GM12878 (cell line): ENCODE measurements around the gene PPP1R37. TPM values are rescaled to one million over a fixed set of nuclear protein-coding genes. Genes with fewer than 3 reads are reported as not detected.

Experiments
- ATAC-seq: fragments of 200-7000 bp; cut with Tn5 transposase; 3 replicates; pipeline ENCODE4 v1.9.1; 2020; ENCODE audit warnings: mild to moderate bottlenecking, moderate library complexity
- BruUV-seq: library from RNA; stranded (reverse); fragments of 400-500 nt; replicated peaks from 2 replicates; lab custom pipeline; 2021; lab: Mats Ljungman, UMichigan
- CTCF ChIA-PET: fragments of 300-600 bp; sonication (Branson Sonifier 250); formaldehyde crosslinking; extraction: SDS; loops from one replicate; lab custom pipeline; 2021; ENCODE audit warnings: inconsistent platforms; lab: Yijun Ruan, JAX
- POLR2A ChIA-PET: fragments of 350-600 bp; formaldehyde crosslinking; extraction: SDS; loops from one replicate; lab custom pipeline; 2021; ENCODE audit warnings: inconsistent platforms; lab: Charles Lee
- RAD21 ChIA-PET: fragments of 300-600 bp; sonication (Branson Sonifier 250); formaldehyde crosslinking; loops from one replicate; lab custom pipeline; 2023; ENCODE audit warnings: antibody characterized with exemption; ENCODE audit not compliant: unreplicated experiment; lab: Charles Lee
- SMC1A ChIA-PET: fragments of 300-600 bp; sonication (Branson Sonifier 250); formaldehyde crosslinking; loops from one replicate; lab custom pipeline; 2023; ENCODE audit not compliant: unreplicated experiment, uncharacterized antibody; lab: Charles Lee
- DNase-seq: peaks from one replicate; pipeline ENCODE4 v3.0.0-alpha.2; 2011; ENCODE audit warnings: low read depth, low spot score
- FAIRE-seq: peaks from 3 replicates; lab custom pipeline; 2011; peaks lifted over from hg19 to GRCh38; lab: Jason Lieb, UNC
- H2AFZ ChIP-seq: 2 replicates; pipeline ENCODE4 v1.6.0; 2011; ENCODE audit warnings: low read depth, low read length, control low read depth; ENCODE audit not compliant: control insufficient read depth
- H3K27ac ChIP-seq: 2 replicates; pipeline ENCODE4 v1.5.1; 2011; ENCODE audit warnings: control low read depth; ENCODE audit not compliant: control insufficient read depth, insufficient read depth
- H3K27me3 ChIP-seq, 2 experiments: replicated peaks in 1 of 2; 2 replicates each; pipeline versions ENCODE4 v1.6.0 to v1.6.1; 2011; ENCODE audit warnings: low read length in 1 of 2; ENCODE audit not compliant: control insufficient read depth in 2 of 2, insufficient read depth in 2 of 2
- H3K36me3 ChIP-seq, 2 experiments: 2 replicates each; pipeline ENCODE4 v1.5.1; 2011; ENCODE audit warnings: low read length in 1 of 2; ENCODE audit not compliant: control insufficient read depth in 2 of 2, insufficient read depth in 2 of 2
- H3K4me1 ChIP-seq: 2 replicates; pipeline ENCODE4 v1.6.1; 2011; ENCODE audit warnings: mild to moderate bottlenecking, low read length, moderate library complexity, mixed read lengths; ENCODE audit not compliant: control insufficient read depth, insufficient read depth
- H3K4me2 ChIP-seq: 2 replicates; pipeline ENCODE4 v1.6.0; 2011; ENCODE audit warnings: control low read depth; ENCODE audit not compliant: control insufficient read depth, insufficient read depth
- H3K4me3 ChIP-seq: fragments of 200-600 bp; sonication (generic); 2 replicates; pipeline ENCODE4 v1.5.1; 2016
- H3K79me2 ChIP-seq: 2 replicates; pipeline ENCODE4 v1.6.0; 2011; ENCODE audit warnings: low read length; ENCODE audit not compliant: control insufficient read depth, insufficient read depth
- H3K9ac ChIP-seq: 2 replicates; pipeline ENCODE4 v1.8.0; 2011; ENCODE audit warnings: low read length, control low read depth, mixed read lengths; ENCODE audit not compliant: control insufficient read depth, insufficient read depth
- H3K9me3 ChIP-seq: replicated peaks from 3 replicates; pipeline ENCODE4 v1.5.1; 2011; ENCODE audit warnings: mild to moderate bottlenecking, low read length; ENCODE audit not compliant: control insufficient read depth, insufficient read depth
- H4K20me1 ChIP-seq: 2 replicates; pipeline ENCODE4 v1.6.0; 2011; ENCODE audit not compliant: control insufficient read depth, insufficient read depth
- HDAC6 ChIP-seq: fragments of 200-600 bp; sonication (generic); IDR thresholded peaks from one replicate; pipeline ENCODE4 v1.8.0; 2017; ENCODE audit warnings: antibody characterized with exemption; ENCODE audit not compliant: unreplicated experiment
- PML ChIP-seq: IDR thresholded peaks from 2 replicates; pipeline ENCODE4 v1.6.1; 2012; ENCODE audit warnings: low read length, inconsistent platforms
- TAF1 ChIP-seq: IDR thresholded peaks from 2 replicates; pipeline ENCODE4 v1.6.1; 2011; ENCODE audit warnings: mild to moderate bottlenecking, low read depth, low read length, borderline replicate concordance
- YBX1 ChIP-seq: fragments of 450-650 bp; IDR thresholded peaks from 2 replicates; pipeline ENCODE4 v1.6.1; 2016; ENCODE audit warnings: antibody characterized with exemption
- WGBS: methylation state at CpG from one replicate; pipeline ENCODE4 v1.1.6; 2016; ENCODE audit warnings: low lambda C conversion rate; ENCODE audit not compliant: insufficient replicate concordance, insufficient coverage; ENCODE audit errors: missing lambda C conversion rate; 5-methylcytosine and 5-hydroxymethylcytosine counted together
- in situ Hi-C: fragments of 300-500 bp; cut with MboI; formaldehyde crosslinking; loops from 9 replicates; pipeline ENCODE4 v1.14.3; 2018; ENCODE audit warnings: mixed read lengths
- intact Hi-C: fragments of 100-400 bp; cut with micrococcal nuclease; formaldehyde crosslinking; loops from one replicate; pipeline ENCODE4 v1.14.2; 2022; ENCODE audit not compliant: unreplicated experiment
- polyA plus RNA-seq, 11 experiments: library from polyadenylated mRNA; depleted of rRNA in 4 of 11; unstranded in 6 of 11; stranded (reverse) in 5 of 11; fragments of >200 nt; fragmentation: Nextera tagmentation in 4 of 11; fragmentation: Illumina TruSeq in 1 of 11; extraction: Ambion mirVana in 4 of 11; extraction: Trizol in 1 of 11; gene quantifications; 1 replicate in 1 of 11; 2 replicates in 10 of 11; pipeline versions ENCODE4 v1.2.1 to v1.2.3, GENCODE V29; 2011 to 2016; ENCODE audit warnings: inconsistent platforms in 2 of 11, missing spikeins in 2 of 11, low read depth in 1 of 11
- total RNA-seq, 4 experiments: library from RNA; depleted of rRNA in 3 of 4; stranded (reverse); fragments of >200 nt in 3 of 4; fragmentation: Illumina TruSeq in 1 of 4; extraction: Trizol in 1 of 4; gene quantifications; 2 replicates each; pipeline versions ENCODE4 v1.2.1 to v1.2.3, GENCODE V29; 2013 to 2021
- TF ChIP-seq, protein P1 (sequence below): fragments of 450-650 bp; IDR thresholded peaks from 2 replicates; pipeline ENCODE4 v1.6.1; 2016; ENCODE audit warnings: mild to moderate bottlenecking
- TF ChIP-seq, protein P2 (sequence below): fragments of 450-650 bp; IDR thresholded peaks from 2 replicates; pipeline ENCODE4 v1.6.1; 2017; ENCODE audit warnings: mild to moderate bottlenecking

PPP1R37 gene
- total and polyA plus RNA-seq, 10 of the 15 experiments (the other 5 are each of a cell fraction or from before 2014, with no cell fraction given), result 0.09 to 21.3 (median 5.1) TPM; not detected in 1

DNA sequence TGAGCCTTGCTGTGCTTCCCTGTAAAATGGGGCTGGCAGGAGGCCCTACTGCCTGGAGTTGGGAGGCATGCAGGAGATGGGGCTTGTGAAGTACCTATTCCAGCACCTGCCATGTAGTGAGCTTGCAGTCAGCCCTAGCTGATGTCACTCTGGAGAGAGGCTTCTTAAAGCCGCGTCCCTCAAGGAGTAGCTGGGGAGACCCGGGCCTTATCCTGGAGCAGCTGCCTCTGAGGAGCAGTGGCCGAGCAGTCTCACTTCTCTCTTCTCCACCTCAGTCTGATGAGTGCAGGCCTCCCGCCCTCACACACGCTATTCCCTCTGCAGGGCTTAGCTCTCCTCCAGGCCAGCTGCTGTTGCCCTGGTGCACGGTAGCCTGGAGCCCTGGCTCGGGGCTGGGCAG is 36.1 kb upstream of the PPP1R37 start (continued):
- TF ChIP-seq, protein P1, sequence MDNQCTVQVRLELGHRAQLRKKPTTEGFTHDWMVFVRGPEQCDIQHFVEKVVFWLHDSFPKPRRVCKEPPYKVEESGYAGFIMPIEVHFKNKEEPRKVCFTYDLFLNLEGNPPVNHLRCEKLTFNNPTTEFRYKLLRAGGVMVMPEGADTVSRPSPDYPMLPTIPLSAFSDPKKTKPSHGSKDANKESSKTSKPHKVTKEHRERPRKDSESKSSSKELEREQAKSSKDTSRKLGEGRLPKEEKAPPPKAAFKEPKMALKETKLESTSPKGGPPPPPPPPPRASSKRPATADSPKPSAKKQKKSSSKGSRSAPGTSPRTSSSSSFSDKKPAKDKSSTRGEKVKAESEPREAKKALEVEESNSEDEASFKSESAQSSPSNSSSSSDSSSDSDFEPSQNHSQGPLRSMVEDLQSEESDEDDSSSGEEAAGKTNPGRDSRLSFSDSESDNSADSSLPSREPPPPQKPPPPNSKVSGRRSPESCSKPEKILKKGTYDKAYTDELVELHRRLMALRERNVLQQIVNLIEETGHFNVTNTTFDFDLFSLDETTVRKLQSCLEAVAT, result no peak
- TF ChIP-seq PML, result no peak
- TF ChIP-seq YBX1, result no peak
- TF ChIP-seq HDAC6, result no peak
- no peak for TF ChIP-seq TAF1
- TF ChIP-seq, all 136 proteins: peak for 0

DNA sequence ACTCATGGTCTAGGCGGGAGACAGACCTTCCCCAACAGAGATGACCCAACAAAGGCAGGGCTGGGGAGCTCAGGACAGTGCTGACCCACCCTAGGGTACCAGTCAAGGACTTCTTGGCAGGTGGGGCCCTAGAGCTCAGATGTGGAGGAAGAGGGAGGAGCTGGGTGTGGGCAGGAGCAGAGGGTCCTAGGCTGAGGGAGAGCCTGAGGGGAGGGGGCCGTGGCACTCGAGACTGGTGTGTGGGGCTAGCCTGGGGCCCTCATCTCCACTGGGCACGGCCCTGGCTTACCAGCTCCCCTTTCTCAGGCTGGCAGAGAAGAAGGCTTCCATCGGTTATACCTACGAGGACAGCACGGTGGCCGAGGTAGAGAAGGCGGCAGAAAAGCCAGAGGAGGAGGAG is 35.5 kb upstream of the PPP1R37 start:
- ChIA-PET CTCF (interaction anchor here (0.5 to 5.3 kb wide), 4 partner anchors 41 to 148 kb away, joined by 3 to 70 read pairs (median 4); no protein-coding TSS in a partner anchor), POLR2A (interaction anchor here (0.6 kb wide), 1 partner anchor 148 kb away, joined by 8 read pairs; no protein-coding TSS in a partner anchor)
- no peak overlapping the region for H2AFZ ChIP-seq
- no peak overlapping the region for H3K9ac ChIP-seq
- no peak overlapping the region for H3K4me3 ChIP-seq
- in situ Hi-C loops, result loop anchor here (5.0 kb wide), 1 partner anchor 155 kb away; no protein-coding TSS in a partner anchor
- FAIRE-seq (no peak), ATAC-seq (no peak), DNase-seq (no peak)
- no peaks in the 10 kb centered on the region; the same call in 1 of the 2 replicates for H4K20me1 ChIP-seq
- H3K36me3 ChIP-seq, result peaks cover 27 to 60% of the 10 kb centered on the region in 2 experiments
- no peak overlapping the region for H3K4me2 ChIP-seq
- TF ChIP-seq, protein P2, sequence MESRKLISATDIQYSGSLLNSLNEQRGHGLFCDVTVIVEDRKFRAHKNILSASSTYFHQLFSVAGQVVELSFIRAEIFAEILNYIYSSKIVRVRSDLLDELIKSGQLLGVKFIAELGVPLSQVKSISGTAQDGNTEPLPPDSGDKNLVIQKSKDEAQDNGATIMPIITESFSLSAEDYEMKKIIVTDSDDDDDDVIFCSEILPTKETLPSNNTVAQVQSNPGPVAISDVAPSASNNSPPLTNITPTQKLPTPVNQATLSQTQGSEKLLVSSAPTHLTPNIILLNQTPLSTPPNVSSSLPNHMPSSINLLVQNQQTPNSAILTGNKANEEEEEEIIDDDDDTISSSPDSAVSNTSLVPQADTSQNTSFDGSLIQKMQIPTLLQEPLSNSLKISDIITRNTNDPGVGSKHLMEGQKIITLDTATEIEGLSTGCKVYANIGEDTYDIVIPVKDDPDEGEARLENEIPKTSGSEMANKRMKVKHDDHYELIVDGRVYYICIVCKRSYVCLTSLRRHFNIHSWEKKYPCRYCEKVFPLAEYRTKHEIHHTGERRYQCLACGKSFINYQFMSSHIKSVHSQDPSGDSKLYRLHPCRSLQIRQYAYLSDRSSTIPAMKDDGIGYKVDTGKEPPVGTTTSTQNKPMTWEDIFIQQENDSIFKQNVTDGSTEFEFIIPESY, result no peak
- TF ChIP-seq, all 136 proteins: peak for 0
- BruUV-seq, result no TSS peak
- Histone ChIP-seq H3K27me3 (no peaks in the 10 kb centered on the region), H3K27ac (no peak overlapping the region), H3K79me2 (no peaks in the 10 kb centered on the region), H3K4me1 (no peaks in the 10 kb centered on the region), H3K9me3 (no peaks in the 10 kb centered on the region)
- RAD21 ChIA-PET, result interaction anchor here (0.9 to 1.5 kb wide), 2 partner anchors 42 to 144 kb away, joined by 3 read pairs; no protein-coding TSS in a partner anchor
- WGBS, result 97% methylated on average over 7 of the region's 9 CpGs
- intact Hi-C loops, result no loop called here
- SMC1A ChIA-PET, result interaction anchor here (1.1 to 1.3 kb wide), 4 partner anchors 15 to 69 kb away, joined by 4 to 6 read pairs (median 4); partner anchors contain the start of gene CLASRP
